HCT116 (cell line): ENCODE data around the gene IFI27.

Experiments
- CEBPB ChIP-seq: IDR thresholded peaks from 2 replicates; pipeline ENCODE4 v1.6.1; 2012; ENCODE audit warnings: low read depth
- CTCF ChIP-seq, 3 experiments: fragments of 200-600 bp in 1 of 3; sonication (generic) in 1 of 3; IDR thresholded peaks in 2 of 3; conservative IDR thresholded peaks in 1 of 3; 2 replicates each; pipeline ENCODE4 v1.5.1; 2012 to 2017; ENCODE audit warnings: low read depth in 2 of 3, low read length in 2 of 3, antibody characterized with exemption in 1 of 3, borderline replicate concordance in 1 of 3, control low read depth in 1 of 3, mild to moderate bottlenecking in 1 of 3, mixed read lengths in 1 of 3, mixed run types in 1 of 3, moderate library complexity in 1 of 3; ENCODE audit not compliant: insufficient read depth in 1 of 3
- EZH2 ChIP-seq: fragments of 200-600 bp; sonication (generic); IDR thresholded peaks from 2 replicates; pipeline ENCODE4 v1.6.1; 2017; ENCODE audit warnings: antibody characterized with exemption, mixed run types
- POLR2A ChIP-seq: IDR thresholded peaks from 2 replicates; pipeline ENCODE4 v1.7.0; 2011; ENCODE audit warnings: borderline replicate concordance; ENCODE audit not compliant: insufficient read depth, insufficient read length; ENCODE audit errors: extremely low read depth
- SP1 ChIP-seq: IDR thresholded peaks from 2 replicates; pipeline ENCODE4 v1.6.1; 2012; ENCODE audit warnings: low read depth
- TCF7L2 ChIP-seq: IDR thresholded peaks from 2 replicates; pipeline ENCODE4 v1.7.0; 2011; ENCODE audit warnings: borderline replicate concordance, inconsistent platforms; ENCODE audit not compliant: insufficient read depth, insufficient read length; ENCODE audit errors: extremely low read depth
- ZNF274 ChIP-seq: fragments of 200-500 bp; sonication (Bioruptor generic); IDR thresholded peaks from 2 replicates; pipeline ENCODE4 v1.6.1; 2014; ENCODE audit warnings: mild to moderate bottlenecking, low read depth, low read length, inconsistent platforms

- no peak for TF ChIP-seq CTCF (IDR thresholded peaks at IDR 0.05 in 2 of 3, conservative IDR thresholded peaks at IDR 0.05 in 1 of 3; ENCODE audit: borderline replicate concordance in 1 of 3, insufficient read depth in 1 of 3, low read depth in 2 of 3, low read length in 2 of 3)
- no peak for TF ChIP-seq ZNF274
- no peak for TF ChIP-seq EZH2
- no peak for TF ChIP-seq TCF7L2
- no peak for TF ChIP-seq CEBPB
- TF ChIP-seq POLR2A, result no peak
- no peak for TF ChIP-seq SP1
Observed at GRCh38 chr14:94164685-94165431, 54.3 kb downstream of the IFI27 start.
